Measurements from ENCODE around the gene FGFRL1.
"Not testable (repeated sequence)": the region's sequence is repeated elsewhere in the genome, so short reads cannot be mapped to it uniquely, and the experiment has no call there.

The FGFRL1 gene

DNA sequence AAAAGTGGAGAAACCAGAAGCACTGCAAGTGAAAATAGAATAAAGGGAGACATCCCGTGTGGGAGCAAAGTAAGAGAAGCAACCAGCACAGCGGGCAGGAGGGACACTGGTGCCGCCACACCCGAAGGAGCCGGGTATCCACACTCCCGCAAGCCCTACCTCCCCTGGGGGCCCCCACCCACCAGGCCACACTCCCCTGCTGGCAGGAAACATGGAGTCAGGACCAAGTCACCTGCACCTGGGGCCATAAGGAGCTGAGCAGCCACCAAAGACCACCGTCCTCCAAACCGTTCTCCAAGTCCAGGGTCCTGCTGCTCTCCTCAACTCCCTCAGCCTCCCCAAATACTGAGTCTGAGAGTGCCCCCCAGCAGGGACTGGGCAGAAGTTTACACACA lies 30.5 kb downstream of the FGFRL1 start:
- DNase-seq: no peak

DNA sequence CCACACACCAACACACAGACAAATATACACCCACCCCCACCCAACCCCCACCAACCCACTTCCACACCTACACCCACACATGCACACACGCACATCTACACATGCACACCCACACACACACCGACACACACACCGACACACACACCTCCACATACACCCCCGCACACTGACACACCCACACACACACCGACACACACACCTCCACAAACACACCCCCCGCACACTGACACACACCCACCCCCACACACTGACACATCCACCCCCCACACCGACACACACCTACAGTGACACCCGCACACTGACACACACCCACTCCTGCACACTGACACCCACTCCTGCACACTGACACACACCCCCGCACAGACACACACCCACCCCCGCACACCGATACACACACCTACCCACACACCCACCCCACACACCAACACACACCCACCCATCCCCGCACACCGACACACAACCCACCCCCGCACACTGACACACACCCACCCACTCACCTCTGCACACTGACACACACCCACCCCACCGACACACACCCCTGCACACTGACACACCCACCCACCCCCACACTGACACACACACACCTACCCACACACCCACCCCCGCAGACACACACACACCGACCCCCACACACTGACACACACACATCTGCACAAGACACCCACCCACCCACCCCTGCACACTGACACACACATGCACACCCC lies 31.1 kb downstream of the FGFRL1 start:
- no peak for DNase-seq

DNA sequence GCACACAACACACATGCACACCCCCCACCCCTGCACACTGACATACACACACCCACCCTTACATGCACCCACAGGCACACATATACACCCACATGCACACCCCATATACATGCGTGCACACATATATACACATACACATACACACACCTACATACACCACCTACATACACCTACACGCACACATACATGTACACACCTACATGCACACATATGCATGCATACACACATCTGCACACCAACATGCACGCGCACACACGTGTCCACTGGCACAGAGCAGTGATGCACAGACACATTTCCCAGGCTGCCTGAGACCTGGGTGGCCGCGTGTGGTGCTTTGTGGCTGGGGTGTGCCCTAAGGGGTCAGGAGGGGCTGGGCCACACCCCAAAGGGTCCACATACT lies 31.7 kb downstream of the FGFRL1 start:
- DNase-seq: no peak

DNA sequence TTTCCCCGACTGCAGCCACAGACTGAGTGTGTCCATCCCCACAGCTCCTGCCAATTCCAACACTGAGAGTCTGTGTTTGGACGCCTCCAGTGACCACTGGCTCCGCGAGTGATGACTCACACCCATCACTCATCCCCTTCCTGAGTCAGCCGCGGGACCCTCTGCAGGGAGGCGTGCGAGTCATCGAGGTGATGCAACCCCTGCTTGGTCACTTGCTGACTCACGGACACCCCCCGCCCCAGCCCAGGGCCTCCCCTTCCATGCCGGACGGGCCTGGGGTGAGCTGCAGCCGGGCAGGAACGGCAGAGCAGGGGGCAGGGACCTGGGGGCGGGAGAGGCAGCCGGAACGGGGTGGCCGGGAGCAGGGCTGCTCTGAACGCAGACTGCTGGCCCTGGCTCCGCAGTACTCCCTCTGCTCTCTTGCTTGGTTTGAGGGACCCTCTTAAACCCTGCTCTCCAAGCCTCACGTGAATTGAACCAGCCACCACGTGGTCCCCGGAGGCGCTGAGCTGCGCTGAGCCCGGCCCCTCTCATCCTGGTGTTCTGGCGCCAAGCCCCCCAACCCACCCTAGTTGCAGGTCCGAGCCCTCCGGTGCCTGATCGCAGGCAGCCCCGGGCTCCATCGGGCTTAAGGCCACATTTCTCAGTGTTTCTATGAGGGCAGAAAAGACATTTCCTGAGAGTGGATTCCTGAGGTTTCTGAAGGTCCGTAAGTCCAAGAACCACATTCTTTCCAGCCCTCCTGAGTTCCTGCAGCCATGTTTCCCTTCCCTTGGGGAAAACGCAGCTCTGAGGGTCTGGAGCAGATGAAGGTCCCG lies 32.4 kb downstream of the FGFRL1 start:
- DNase-seq: no peak

DNA sequence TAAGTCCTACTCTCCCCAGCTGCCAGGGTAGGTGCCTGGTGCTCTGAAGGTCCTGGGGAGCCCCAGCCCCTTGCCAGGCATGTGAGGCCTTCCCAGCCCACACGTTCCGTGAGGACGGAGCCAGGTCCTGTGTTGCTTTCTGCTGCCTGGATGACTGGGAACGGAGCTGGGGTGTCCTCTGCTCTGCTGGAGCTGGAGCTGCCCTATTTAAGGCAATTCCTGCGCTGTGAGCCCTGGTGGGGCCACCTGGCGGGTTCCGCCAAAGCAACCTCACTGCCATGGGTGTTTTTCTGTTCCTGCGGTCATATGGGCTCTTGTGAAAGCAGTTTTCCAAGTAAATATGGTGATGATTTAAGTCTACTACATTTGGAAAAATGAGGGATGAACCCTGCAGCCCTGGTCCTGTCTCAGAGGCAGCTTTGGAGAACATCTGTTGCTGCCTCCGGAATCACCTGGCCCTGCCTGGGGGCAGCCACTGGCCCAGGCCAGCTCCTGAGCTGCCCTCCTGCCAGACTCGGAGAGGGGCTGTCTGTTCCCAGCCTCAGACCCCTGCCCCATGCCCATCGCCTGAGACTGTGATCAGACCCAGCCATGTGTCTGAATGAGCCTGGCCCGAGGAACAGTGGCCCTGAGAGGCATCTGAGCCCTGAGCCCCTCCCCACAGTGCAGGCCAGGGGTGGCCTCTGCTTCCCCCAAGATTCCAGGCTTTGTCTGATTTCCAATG lies 33.2 kb downstream of the FGFRL1 start:
- DNase-seq: no peak

DNA sequence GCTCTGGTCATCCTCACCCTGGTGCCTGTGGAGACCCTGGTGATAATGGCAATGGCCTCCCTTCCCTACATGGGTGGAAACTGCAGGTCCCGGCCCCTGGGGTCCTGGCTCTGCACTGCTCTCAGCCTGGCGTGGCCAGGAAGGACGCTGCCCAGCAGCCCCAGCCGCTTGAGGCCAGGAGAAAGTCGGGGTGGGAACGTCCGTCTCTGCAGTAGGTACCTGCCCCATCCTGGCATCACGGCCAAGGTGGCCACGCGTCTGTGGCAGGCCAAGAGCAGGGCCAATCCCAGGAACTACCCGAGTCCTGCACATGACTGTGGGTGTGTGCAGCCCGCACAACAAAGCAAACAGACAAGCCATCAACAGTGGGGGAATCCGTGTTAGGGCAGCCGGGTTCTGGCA lies 33.8 kb downstream of the FGFRL1 start:
- DNase-seq: no peak

DNA sequence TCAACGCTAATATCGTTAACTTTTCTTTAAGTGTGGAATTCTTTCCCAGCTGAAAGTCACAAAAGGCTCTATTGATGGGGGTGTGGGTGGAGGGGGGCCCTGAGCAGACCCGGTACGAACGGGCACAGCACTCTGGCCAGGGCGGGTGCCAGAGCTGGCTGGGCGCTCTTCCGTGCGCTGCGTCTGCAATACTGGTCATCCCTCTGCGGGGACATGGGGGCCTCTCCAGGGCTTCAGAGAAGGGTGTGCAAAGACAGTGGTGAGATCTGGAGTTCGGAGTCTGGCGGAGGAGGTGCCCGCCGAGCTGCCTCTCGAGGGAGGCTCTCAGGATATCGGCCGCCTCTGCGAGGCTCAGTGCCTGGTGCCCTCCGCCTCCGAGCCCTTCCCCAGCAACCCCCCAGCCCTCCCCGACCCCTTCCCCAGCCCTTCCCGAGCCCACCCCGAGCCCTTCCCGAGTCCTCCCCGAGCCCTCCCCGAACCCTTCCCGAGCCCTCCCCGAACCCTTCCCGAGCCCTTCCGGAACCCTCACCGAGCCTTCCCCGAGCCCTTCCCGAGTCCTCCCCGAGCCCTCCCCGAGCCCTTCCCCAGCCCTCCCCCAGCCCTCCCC lies 34.3 kb downstream of the FGFRL1 start:
- DNase-seq: no peak

DNA sequence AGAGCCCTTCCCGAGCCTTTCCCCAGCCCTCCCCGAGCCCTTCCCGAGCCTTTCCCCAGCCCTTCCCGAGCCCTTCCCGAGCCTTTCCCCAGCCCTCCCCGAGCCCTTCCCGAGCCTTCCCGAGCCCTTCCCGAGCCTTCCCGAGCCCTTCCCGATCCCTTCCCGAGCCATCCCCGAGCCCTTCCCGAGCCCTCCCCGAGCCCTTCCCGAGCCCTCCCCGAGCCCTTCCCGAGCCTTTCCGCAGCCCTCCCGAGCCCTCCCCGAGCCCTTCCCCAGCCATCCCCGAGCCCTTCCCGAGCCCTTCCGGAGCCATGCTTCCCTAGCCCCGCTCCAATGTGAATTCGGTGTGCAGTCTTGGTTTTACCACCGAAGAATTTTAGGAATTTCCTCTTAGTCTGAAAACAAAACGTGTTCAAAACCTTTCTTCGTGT lies 35.2 kb downstream of the FGFRL1 start:
- DNase-seq: not testable (repeated sequence)

DNA sequence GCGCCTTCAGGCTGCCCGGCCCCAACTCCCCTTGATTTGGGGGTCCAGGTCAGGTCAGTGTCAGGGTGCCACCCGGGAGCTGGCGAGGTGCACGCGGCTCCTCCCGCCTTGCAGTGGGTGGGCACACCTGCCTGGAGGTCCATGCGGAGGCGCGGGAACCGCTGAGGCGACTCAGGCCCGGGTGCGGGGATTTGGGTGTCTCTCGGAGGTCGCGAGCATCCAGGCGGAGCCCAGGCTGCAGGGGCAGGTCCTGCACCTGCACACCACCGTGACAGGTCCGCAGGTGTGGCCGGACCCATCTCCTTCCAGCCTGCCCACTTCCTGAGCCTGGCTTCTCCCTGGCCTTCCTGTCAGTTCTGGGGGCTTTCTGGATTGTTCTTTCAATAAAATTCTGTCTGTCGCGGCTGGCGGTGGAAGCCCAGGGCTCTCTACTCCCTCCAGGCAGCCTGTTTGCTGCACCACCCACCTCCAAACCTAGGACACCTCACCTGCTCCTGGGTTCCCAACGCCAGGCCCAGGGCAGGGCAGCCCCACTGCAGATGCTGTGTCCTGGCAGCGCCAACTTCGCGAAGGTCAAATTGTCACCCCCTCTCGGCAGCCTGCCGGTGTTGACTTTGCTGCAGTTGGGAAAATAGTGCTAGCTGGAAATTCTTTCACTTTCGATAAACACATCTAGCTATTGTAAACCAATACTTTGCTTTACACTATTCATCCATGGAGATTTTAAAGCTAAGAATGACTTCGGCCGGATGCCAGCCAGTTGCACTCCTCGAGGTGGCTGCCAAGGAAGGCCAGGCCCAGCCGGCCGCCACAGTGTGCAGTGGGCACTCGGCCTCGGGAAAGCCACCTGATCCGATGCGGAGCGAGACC lies 35.9 kb downstream of the FGFRL1 start:
- DNase-seq: no peak

DNA sequence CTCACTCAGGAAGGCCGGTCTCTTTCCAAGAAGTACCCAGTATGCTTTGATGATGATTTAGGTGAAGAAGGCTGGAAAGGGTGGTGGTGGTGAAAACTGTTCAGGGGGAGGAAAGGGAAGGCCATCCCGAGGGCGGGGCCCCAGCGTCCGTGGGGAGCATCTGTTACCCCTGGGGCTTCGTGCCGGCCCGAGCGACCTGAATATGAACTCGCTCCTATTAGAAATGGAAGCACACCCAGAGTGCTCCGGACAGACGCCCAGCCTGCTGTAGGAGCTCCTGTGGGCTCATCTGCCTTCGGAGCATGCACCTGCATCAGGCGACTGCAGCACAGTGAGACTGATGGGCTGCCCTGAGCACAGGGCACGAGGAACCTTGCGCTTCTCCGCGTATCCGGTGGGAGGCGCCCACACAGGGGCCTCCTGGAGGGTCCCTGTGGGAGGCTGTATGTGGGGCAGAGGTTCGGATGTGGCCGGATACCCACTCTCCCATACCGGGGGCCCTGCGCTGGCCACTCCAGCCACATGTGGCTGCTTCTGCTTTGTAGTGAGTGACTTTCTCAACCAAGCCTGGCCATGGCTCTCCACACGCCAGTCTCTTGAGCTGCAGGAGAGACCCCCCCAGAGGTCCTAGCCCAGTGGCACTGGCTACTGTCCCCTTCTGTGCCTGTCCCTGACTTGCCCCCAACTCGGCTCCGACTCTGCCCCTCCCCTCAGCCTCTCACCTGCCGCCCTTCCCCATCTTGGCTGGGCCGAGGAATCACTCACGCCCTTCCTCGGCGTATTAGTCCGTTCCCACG lies 36.7 kb downstream of the FGFRL1 start:
- DNase-seq: no peak

DNA sequence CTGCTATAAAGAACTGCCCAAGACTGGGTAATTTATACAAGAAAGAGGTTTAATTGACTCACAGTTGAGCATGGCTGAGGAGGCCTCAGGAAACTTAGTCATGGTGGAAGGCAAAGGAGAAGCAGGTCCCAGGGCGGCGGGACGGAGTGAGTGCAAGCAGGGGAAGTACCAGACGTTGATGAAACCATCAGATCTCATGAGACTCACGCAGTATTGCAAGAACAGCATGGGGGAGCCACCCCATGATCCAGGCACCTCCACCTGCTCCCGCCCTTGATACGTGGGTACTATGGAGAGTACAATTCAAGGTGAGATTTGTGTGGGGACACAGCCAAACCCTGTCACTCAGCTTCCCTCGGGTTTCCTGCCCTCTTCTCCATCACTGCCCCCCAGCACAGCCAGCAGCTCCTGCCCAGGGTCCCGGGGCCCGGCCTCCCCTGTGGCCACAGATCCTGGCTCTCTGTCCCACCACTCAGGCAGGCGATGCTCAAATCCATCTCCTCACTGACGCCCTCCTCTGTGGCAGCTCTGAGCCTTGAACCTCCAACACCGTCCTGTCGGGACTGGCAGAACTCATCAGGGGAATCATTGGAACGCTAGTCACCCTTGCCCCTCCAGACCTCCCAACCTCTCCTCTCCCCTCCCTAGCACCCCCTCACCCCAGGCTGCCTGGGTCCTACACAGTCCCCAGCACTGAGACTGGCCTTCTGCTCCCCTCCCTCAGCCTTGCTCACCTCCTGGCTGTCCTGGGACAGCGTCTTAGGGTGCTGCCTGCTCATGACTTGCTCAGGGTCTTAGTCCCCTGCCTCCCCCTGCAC lies 37.6 kb downstream of the FGFRL1 start:
- no peak for DNase-seq

DNA sequence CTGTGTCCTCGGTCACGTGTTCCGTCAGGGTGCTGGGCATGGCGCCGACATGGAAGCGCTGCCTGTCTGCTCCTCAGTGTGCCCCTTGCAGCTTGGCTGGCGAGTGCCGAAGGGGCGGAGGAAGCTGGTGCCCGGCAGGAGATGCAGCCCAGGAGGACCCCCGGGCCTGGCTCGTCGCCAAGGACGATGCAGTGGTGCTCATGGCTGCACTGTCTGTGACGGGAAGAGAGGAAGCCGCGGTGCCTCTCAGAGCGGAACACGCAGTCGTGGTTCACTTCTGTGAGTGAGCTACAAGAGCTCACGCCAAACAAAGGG lies 38.1 kb downstream of the FGFRL1 start:
- no peak for DNase-seq

DNA sequence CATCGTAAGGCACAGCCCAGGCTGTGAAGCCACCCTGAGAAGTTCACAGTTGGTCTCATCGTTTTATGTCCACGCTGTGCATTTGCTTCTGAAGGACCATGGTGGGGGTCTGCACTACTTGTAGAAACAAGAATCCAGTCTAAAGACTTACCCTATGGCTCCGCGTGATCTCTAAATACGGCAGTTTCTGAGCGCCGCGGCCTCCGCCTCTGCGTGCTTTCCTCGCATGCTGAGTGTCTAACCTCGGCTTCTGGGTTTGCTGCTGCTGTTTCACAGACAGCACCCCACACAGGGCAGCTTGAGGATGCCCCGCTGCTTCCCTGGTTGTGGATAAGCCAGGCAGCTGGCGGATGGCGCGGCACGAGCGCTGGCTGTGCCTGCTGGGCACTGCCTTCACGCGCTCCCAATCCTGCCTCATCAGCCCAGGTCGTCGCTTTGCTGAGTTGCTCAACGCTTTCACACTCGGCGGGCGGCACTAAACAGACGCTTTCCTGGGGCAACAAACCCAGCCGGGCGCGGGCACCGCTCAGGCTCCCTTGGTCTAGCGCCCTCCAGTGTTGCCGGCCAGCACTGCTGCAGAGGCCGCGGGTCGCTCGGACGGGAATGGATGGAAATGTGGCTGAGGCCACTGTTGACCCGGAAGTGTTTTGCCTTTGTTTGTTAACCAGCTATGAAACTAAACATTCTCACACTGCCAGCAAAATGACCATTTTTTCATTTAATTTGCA lies 39.2 kb downstream of the FGFRL1 start:
- no peak for DNase-seq

DNA sequence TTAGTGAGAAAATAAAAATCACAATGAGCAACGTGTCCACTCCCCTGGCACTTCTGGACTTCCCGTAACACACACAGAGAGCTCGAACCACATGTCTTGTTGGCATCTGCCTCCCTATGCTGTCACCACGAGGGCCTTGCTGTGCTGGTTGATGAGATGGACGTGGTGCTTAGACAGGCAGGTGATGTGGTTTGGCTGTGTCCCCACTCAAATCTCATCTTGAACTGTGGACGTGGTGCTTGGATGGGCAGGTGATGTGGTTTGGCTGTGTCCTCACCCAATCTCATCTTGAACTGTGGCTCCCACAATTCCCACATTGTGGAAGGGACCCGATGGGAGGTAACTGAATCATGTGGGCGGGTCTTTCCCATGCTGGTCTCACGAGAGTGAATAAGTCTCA lies 40.0 kb downstream of the FGFRL1 start:
- no peak for DNase-seq

DNA sequence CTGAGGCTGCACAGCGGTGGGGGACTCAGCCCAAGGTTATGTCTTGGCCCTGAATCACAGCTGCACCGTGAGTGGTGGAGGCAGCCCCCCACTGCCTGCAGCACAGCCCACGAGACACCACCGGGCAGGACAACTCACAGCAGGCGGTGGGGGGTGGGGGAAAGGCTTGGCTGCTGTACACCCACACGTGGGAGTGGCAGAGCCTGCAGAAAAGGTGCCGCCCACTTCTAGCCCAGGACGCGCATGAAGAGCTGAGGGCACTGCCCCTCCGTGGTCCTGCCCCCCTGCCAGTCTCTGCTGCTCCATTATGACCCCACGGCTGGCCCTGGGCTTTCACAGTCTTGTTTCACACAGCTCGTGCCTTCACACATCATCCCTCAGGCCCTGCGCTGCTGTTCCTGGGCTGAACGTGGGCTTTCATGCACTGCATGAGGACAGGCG lies 40.8 kb downstream of the FGFRL1 start:
- DNase-seq: no peak

DNA sequence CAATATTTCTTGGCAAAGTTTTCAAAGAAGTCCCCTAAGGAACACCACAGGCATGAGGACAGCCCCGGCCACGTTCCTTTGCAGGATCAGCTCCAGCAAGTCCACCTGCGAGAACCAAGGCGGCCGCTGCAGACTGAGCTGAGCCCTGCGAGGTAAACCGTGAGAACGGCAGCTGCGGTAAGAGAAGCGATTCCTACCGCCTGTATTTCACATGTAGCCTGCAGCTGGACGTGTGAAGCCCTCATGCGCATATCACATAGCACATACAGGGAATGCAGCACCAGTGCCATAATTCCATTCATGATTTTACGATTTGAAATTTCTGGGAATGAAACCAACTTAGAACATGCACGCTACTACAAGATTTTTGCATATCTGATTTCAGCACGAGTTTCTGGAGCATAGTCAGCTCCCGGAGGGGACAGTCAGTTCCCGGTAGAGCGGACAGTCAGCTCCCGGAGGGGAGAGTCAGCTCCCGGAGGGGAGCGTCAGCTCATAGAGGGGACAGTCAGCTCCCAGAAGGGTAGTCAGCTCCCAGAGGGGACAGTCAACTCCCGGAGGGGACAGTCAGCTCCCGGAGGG lies 41.7 kb downstream of the FGFRL1 start:
- no peak for DNase-seq

DNA sequence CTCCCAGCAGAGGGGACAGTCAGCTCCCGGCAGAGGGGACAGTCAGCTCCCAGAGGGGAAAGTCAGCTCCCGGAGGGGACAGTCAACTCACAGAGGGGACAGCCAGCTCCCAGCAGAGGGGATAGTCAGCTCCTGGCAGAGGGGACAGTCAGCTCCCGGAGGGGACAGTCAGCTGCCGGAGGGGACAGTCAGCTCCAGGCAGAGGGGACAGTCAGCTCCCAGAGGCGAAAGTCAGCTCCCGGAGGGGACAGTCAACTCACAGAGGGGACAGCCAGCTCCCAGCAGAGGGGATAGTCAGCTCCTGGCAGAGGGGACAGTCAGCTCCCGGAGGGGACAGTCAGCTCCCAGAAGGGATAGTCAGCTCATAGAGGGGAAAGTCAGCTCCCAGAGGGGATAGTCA lies 42.5 kb downstream of the FGFRL1 start:
- DNase-seq: not testable (repeated sequence)

DNA sequence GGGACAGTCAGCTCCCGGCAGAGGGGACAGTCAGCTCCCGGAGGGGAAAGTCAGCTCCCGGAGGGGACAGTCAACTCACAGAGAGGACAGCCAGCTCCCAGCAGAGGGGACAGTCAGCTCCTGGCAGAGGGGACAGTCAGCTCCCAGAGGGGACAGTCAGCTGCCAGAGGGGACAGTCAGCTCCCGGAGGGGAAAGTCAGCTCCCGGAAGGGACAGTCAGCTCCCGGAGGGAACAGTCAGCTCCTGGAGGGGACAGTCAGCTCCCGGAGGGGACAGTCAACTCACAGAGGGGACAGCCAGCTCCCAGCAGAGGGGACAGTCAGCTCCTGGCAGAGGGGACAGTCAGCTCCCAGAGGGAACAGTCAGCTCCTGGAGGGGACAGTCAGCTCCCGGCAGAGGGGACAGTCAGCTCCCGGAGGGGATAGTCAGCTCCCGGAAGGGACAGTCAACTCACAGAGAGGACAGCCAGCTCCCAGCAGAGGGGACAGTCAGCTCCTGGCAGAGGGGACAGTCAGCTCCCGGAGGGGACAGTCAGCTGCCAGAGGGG lies 43.3 kb downstream of the FGFRL1 start:
- not testable (repeated sequence) for DNase-seq

DNA sequence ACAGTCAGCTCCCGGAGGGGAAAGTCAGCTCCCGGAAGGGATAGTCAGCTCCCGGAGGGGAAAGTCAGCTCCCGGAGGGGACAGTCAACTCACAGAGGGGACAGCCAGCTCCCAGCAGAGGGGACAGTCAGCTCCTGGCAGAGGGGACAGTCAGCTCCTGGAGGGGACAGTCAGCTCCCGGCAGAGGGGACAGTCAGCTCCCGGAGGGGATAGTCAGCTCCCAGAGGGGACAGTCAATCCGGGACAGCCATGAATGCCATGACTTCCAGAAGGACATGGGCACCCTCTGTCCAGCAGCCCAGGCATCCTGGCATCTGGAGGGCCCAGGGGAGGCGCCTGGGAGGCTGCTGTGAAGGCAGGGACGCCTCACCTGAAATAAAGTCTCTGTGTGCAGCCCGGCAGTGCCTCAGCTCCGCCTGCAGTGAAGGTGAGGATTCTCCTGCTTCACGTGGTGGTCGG lies 43.8 kb downstream of the FGFRL1 start:
- DNase-seq: not testable (repeated sequence)
